GM03348 (cell line): Measurements from ENCODE around the gene LENG1.

Experiments
- DNase-seq: peaks from one replicate; pipeline ENCODE4 v3.0.0; 2012; ENCODE audit warnings: low spot score

Gene LENG1

GRCh38 chr19:54108496-54108895, 51.0 kb downstream of the LENG1 start:
- DNase-seq, result no peak

GRCh38 chr19:54107876-54108490, 51.5 kb downstream of the LENG1 start:
- no peak for DNase-seq

GRCh38 chr19:54106716-54107115, 52.8 kb downstream of the LENG1 start:
- no peak for DNase-seq

DNA sequence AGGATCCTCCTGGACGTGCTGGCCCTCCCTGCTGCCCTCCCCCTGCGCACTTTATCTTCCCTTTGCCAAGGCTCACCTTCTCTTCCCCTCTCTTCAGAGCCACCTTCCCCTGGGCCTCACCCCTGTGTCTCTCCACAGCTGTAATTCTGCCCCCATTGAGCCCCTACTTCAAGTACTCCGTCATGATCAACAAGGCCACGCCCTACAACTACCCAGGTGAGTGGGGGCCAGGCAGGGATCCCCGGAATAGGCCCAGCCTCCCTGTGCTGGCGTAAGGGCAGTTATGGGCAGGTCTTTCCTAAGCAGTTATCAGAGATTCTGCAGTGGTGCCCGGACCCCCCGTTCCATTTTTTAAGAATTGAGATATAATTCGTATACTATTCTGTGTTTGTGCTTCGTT, 53.7 kb downstream of the LENG1 start:
- DNase-seq, result no peak
